Measurements from ENCODE around the gene ASCL3.

Gene ASCL3

GRCh38 chr11:8932564-8933180 is 10.1 kb downstream of the ASCL3 start, which contains the start of gene C11orf16:
TSS of gene C11orf16 (minus strand) at chr11:8932947. CDS start at chr11:8932308, 639 bp downstream.
- no peak for DNase-seq (ENCODE audit: extremely low read depth, low read depth)
- H3K4me3 ChIP-seq (replicated peaks; ENCODE audit: low read depth, low read length) = no peak within 1 kb of the TSS
- TF ChIP-seq, protein P1, sequence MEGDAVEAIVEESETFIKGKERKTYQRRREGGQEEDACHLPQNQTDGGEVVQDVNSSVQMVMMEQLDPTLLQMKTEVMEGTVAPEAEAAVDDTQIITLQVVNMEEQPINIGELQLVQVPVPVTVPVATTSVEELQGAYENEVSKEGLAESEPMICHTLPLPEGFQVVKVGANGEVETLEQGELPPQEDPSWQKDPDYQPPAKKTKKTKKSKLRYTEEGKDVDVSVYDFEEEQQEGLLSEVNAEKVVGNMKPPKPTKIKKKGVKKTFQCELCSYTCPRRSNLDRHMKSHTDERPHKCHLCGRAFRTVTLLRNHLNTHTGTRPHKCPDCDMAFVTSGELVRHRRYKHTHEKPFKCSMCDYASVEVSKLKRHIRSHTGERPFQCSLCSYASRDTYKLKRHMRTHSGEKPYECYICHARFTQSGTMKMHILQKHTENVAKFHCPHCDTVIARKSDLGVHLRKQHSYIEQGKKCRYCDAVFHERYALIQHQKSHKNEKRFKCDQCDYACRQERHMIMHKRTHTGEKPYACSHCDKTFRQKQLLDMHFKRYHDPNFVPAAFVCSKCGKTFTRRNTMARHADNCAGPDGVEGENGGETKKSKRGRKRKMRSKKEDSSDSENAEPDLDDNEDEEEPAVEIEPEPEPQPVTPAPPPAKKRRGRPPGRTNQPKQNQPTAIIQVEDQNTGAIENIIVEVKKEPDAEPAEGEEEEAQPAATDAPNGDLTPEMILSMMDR (IDR thresholded peaks at IDR 0.05; ENCODE audit: low read depth, low read length, missing control alignments) = no peak

- TF ChIP-seq, protein P1 (IDR thresholded peaks at IDR 0.05; ENCODE audit: low read depth, low read length, missing control alignments) = no peak
- DNase-seq (ENCODE audit: extremely low read depth, low read depth) = no peak
- no peak overlapping the region for H3K4me3 ChIP-seq (replicated peaks; ENCODE audit: low read depth, low read length)
Observed at GRCh38 chr11:8930456-8931175, 12.2 kb downstream of the ASCL3 start.

DNA sequence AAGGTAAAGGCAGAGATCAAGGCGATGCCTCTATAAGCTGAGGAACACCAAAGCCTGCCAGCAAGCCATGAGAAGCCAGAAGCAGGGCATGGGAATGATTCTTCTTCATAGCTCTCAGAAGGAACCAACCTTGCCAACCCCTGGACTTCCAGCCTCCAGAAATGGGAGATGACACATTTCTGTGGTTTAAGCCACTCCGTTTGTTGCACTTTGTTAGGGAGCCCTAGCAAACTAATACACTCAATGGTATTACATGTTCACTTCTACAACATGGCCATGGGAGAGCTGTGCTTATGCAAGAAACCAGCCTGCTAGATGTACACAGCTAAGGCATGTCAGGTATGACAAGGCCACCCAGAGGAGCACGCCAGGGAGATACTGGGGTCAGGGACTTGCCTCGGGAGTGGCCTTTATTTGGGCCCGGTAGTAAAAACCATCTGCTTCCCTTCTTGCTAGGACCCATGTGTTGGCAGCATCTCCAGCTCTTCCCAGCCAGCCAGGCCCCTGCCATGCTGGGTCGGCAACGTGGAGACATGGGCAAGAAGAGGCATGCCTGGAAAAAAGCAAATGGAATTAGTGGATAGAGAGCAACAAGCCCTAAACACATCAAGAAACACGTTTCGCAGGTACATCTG is 13.7 kb downstream of the ASCL3 start:
- no peak for DNase-seq (ENCODE audit: extremely low read depth, low read depth)
- no peak overlapping the region for H3K4me3 ChIP-seq (replicated peaks; ENCODE audit: low read depth, low read length)
- TF ChIP-seq, protein P1 (IDR thresholded peaks at IDR 0.05; ENCODE audit: low read depth, low read length, missing control alignments) = no peak

- TF ChIP-seq, protein P1 (IDR thresholded peaks at IDR 0.05; ENCODE audit: low read depth, low read length, missing control alignments) = no peak
- H3K4me3 ChIP-seq (replicated peaks; ENCODE audit: low read depth, low read length) = no peak overlapping the region
- DNase-seq (ENCODE audit: extremely low read depth, low read depth) = no peak
Observed at GRCh38 chr11:8928205-8928604, 14.6 kb downstream of the ASCL3 start.

DNA sequence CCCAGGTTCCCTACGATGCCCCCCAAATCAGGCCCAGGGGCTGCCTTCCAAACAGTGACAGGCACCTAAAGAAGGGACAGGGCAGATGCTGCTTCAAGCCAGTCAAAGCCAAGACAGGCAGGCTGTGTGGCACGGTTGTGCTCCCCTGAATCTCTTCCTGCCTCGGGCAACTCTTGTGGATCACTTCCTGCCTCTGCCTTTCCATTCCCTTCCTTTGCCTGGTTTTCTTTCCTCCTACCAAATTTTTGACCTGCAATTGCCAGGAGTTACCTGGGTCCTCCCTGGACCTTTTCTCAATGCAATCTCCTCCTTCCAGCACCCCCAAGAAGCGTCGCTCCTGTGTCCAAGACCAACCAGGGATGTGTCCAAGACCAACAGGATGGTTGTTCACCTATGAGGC is 15.6 kb downstream of the ASCL3 start:
- no peak for DNase-seq (ENCODE audit: extremely low read depth, low read depth)
- TF ChIP-seq, protein P1 (IDR thresholded peaks at IDR 0.05; ENCODE audit: low read depth, low read length, missing control alignments) = no peak
- H3K4me3 ChIP-seq (replicated peaks; ENCODE audit: low read depth, low read length) = no peak overlapping the region

GRCh38 chr11:8926236-8926635 is 16.6 kb downstream of the ASCL3 start:
- H3K4me3 ChIP-seq (replicated peaks; ENCODE audit: low read depth, low read length) = no peak overlapping the region
- TF ChIP-seq, protein P1 (IDR thresholded peaks at IDR 0.05; ENCODE audit: low read depth, low read length, missing control alignments) = no peak
- no peak for DNase-seq (ENCODE audit: extremely low read depth, low read depth)

Measured in HFF-Myc (cell line).